Skin epidermis (tissue), 12 donors: Measurements from ENCODE around the gene DRP2.
"Not testable (repeated sequence)": the region's sequence is repeated elsewhere in the genome, so short reads cannot be mapped to it uniquely, and the experiment has no call there.

Experiments
- H3K27ac ChIP-seq, 21 experiments: fragments of 200-600 bp; sonication (generic) in 11 of 21; one replicate each; pipeline ENCODE4 v1.5.0; 2020; ENCODE audit warnings: mild to moderate bottlenecking in 3 of 21, inconsistent platforms in 2 of 21, moderate library complexity in 2 of 21
- H3K4me3 ChIP-seq, 7 experiments: fragments of 200-600 bp; sonication (generic) in 2 of 7; one replicate each; pipeline ENCODE4 v1.5.0; 2020; ENCODE audit warnings: inconsistent platforms in 2 of 7, mild to moderate bottlenecking in 2 of 7, moderate library complexity in 1 of 7

DRP2 gene, protein sequence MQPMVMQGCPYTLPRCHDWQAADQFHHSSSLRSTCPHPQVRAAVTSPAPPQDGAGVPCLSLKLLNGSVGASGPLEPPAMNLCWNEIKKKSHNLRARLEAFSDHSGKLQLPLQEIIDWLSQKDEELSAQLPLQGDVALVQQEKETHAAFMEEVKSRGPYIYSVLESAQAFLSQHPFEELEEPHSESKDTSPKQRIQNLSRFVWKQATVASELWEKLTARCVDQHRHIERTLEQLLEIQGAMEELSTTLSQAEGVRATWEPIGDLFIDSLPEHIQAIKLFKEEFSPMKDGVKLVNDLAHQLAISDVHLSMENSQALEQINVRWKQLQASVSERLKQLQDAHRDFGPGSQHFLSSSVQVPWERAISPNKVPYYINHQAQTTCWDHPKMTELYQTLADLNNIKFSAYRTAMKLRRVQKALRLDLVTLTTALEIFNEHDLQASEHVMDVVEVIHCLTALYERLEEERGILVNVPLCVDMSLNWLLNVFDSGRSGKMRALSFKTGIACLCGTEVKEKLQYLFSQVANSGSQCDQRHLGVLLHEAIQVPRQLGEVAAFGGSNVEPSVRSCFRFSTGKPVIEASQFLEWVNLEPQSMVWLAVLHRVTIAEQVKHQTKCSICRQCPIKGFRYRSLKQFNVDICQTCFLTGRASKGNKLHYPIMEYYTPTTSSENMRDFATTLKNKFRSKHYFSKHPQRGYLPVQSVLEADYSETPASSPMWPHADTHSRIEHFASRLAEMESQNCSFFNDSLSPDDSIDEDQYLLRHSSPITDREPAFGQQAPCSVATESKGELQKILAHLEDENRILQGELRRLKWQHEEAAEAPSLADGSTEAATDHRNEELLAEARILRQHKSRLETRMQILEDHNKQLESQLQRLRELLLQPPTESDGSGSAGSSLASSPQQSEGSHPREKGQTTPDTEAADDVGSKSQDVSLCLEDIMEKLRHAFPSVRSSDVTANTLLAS

DNA sequence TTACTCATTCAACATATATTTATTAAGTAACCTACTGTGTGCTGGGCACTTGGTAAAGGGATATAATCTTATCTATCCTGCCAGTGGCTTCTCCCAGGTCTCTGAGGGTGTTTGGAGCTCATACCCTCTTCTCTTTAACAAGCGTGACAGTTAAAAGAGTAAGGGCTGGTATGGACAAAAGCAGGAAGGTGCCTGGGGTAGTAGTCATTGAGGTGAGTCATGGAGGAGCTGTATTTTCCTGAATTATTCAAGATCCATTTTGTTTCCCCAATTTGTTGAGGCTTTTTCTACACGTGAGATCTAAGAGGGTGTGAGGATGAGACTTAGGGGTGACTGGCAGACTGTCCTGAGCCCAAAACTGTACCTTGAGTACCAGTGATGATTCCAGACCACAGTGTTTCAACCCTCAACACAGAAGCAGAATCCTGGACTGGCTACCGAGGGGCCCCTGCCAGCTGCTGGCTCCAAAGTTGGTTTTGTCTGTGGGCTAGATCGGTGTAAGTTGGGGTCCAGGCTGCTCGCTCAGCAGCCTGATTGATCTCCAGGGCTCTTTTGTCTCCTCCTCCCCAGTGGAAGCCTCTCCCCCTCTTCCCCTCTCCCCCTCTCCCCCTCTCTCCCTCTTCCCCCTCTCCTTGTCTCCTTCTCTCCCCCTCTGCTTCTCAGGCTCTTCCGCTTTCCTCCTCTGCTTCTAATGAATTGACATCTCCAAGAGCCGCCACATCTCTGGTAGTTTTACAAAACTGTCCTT is at the start of gene DRP2:
Gene DRP2, plus strand, starts transcription at position 671 of the 748 bp plus-strand sequence. CDS start 11,862 bp downstream, outside the sequence.
- H3K27ac ChIP-seq = no peak within 1 kb of the TSS
- no peak within 1 kb of the TSS for H3K4me3 ChIP-seq

DNA sequence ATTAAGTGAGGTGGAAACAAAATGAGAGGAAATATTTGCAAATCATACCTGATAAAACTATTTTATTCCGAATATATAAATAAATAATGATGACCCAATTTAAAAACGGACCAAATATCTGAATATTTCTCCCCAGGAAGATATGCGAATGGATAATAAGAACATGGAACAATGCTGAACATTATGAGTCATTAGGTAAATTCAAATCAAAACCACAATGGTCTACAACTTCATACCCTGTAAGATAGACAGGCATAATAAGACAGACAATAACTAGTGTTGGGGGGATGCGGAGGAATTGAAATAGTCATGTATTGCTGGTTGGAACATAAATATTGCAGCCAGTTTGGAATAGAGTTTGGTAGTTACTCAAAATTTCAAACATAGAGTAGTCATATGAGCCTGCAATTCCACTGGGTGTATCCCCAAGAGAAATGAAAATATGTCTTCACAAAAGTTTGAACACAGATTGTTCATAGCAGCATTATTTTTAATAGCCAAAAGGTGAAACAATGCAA is 47.6 kb upstream of the DRP2 start:
- H3K4me3 ChIP-seq = no peak overlapping the region
- no peak overlapping the region for H3K27ac ChIP-seq

DNA sequence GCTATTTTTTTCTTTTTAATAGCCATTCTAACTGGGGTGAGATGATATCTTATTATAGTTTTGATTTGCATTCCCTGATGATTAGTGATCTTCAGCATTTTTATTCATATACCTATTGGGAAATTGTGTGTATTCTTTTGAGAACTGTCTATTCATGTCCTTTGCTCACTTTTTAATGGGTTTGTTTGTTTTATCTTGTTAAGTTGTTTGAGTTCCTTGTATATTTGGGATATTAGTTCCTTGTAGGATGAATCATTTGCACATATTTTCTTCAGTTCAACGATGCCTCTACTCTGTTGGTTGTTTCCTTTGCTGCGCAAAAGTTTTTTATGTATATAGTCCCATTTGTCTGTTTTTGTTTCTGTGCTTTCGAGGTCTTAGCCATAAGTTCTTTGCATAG is 43.1 kb upstream of the DRP2 start:
- no peak overlapping the region for H3K27ac ChIP-seq

DNA sequence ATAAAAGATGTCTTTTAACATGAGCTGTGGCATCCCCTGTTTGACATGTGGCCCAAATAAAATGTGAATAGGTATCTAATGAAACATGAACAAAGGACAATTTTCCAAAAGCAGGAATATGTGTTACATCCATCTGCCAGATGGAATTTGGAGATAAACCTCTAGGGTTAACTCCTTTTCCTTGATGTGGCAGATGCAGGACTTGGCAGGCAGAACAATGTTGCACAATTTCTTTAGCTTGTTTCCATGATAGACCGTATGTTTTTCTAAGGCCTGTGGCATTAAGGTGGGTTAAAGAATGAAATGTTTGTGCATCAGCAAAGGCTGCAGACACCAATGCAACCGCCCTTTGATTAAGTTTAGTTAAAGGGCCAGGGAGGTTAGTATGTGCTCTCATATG is 34.7 kb upstream of the DRP2 start:
- not testable (repeated sequence) for H3K27ac ChIP-seq, H3K4me3 ChIP-seq

More for the DNA sequence above, 43.1 kb upstream of the DRP2 start:
- no peak overlapping the region for H3K4me3 ChIP-seq

DNA sequence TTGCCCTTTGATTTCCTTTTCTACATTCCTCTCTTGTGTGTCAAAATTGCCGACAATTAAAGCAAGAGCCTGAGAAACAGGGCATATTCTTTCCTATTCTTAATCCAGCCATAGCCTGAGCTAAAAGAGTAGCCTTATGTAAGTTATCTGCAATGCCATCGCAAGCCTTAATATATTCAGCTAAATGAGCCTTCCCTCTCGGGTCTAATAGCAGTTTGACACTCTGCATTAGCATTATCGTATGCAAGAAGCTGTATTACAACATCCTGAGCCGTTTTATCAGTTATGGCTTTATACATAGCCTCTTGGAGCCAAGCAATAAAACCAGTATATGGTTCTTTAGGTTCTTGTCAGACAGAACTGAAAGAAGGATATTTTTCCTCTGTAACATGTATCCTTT is 31.6 kb upstream of the DRP2 start:
- H3K27ac ChIP-seq, H3K4me3 ChIP-seq: not testable (repeated sequence)

DNA sequence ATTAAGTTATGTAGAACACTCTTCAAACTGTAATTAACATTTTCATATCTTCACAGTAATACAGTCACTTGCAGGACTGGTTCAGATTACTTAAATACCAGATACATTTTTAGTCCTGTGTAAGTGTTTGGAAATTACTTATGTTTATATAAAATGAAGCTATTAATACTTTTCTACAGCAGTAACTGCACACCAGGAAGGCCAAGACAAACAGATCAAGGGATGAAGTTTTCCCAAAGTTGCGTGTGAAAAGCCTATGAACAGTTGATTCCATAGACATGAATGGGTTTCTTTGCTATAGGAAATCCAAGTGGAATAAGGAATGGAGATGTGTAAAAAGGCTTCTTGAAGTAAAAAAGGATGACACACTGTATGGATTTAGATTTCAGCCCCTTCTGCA is 28.9 kb upstream of the DRP2 start:
- H3K27ac ChIP-seq = no peak overlapping the region
- no peak overlapping the region for H3K4me3 ChIP-seq

DNA sequence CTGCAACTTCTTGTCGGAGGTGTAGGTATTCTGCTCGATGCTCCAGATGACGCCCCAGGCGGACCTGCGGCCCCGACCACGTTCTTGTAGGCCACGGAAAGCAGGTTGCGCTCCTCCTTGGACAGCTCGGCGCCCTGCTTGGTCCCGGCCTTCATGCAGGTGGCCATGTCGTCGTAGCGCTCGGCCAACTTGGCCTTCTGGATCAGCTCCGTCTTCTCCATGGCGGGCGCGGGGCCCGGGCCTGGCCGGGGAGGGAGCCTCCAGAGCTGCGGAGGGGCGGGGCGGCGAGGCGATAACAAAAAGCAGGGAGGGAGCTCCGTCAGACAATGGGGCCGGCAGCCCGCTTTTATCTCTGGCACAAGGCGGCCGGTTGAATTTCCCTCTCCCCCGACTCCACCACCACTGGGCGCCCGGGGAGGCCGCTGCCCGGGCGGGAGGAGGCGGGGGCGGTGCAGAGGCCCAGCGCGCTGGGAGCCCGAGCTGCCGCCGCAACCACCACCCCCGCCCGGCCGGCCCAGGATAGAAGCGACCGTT is 28.3 kb upstream of the DRP2 start:
- Histone ChIP-seq H3K27ac (no peak overlapping the region), H3K4me3 (peak overlapping the region in 5 of 7 experiments; percentile 5 to 27 (median 15))

DNA sequence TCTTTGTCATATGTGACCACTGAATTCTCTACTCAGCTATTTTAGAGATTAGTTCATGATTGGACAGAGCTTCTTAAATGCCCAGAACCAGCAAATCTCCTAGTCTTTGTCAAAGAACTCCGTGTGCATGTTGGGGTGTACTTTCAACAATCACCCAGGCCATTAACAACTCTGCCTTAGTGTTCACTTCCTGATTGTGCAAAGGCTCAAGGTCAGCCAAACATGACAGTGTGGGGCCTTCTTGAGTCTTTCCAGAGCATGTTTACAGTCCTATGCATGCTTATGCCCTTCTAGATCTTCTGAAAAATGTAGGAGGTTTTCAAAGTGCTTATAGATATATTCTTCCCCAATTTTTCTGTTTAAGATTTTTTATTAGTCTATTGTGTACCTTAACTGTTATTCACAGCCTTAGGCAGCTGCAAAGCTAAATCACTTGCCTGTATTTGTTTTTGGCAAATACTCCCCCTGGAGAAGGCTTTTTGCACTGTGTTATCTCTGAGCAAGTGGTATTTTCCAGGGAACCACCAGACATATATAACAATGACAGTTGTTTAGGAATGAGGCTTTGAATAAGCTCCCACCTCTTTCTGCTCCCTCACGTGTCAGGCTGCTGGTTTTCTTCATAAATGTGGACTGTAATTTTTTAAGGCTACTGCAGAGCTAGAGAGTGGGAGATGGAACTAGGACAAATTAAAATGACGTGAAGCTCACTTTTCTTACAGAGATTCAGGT is 24.0 kb upstream of the DRP2 start:
- Histone ChIP-seq H3K4me3 (no peak overlapping the region), H3K27ac (no peak overlapping the region)

DNA sequence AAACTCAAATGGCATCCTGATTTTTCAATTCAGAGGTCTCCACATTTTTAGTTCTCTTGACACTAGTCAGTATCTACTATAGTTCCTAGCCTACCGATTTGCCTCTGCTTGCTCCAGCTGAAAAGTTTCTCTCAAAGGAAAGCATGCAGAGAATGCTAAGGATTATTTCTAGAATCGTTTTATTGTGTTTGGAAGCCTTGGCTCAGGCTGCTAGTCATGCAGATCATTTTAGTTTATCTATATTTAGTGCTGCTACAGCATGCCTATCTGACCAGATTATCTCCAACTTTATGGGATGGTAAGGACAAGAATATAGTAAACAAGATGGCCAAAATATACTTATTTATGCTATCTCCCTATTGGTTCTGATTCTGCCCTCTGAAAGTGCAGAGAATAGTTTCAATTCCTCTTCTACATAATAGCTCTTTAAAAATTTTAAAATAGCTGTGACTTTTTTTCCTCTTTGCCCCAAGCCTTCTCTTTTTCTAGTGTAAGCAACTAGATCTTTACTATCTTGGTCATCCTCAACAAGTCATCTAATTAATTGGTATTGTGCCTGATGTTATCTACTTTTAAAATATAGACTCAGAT is 15.7 kb upstream of the DRP2 start:
- no peak overlapping the region for H3K27ac ChIP-seq
- no peak overlapping the region for H3K4me3 ChIP-seq

DNA sequence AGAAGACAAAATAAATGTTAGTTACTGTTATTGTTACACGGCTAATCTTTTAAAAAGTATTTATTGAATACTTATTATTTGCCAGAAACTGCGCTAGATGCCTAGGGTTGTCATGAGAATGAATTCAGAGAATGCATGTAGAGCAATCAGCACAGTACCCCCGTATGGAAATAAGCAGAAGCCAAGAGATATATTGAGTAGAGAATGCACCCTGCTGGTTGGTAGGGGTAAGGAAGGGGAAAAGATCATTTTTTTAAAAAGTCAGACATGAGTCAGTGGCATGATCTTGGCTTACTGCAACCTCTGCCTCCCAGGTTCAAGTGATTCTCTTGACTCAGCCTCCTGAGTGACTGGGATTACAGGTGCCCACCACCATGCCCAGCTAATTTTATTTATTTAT is 13.1 kb upstream of the DRP2 start:
- Histone ChIP-seq H3K4me3 (no peak overlapping the region), H3K27ac (no peak overlapping the region)

DNA sequence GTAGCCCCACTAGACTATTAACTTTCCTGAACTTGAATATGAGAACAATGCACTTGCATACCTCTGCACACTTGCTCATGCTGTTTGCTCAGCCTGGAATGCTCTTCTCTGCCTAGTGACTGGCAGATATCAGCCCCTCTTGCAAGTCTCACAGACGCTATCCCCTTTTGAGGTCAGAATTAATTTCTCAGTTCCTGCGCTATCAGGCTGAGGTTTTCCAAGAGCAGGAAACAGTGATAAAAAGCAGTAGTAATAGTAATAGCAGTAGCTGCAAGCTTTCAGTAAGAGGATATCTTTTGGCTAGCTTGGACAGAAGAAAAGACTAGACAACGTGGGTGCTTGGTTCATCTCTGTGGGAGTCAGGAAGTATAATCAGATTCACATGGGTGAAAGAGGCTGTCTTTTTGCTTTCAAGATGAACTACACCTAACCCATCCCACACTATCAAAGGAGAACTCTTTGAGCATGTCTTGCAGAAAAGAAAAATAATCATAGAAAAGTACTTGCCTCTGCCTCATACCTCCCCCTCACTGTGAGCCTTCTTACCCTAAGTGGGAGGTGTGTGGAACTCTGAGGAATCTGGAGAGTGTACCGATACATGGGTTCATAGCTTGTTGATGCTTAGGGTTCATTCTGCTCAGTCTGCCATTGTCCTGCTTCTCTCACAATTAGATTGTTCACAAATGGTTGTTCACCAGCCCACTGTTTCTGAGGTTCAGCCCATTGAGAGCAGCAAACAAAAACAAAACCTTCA is 11.3 kb upstream of the DRP2 start:
- Histone ChIP-seq H3K4me3 (no peak overlapping the region), H3K27ac (no peak overlapping the region)

DNA sequence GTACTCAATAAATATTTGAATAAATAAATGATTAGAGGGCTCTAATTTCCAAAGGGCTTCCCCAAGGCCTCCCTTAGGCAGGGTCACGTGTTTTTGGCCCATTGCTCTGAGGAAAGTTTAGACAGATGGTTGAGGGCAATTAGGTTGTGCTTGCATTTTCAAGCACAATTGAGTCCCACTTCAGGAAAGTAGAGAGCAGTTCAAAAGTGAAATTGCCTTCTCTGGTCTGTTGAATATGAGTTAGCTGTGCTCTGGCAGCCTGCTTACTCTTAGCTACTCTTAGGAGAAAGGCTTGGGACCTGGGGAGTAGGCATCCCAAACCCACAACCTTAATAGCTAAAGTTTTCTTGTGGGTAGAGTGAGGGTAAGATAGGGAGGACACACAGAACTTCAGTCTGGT is 9.0 kb upstream of the DRP2 start:
- H3K27ac ChIP-seq = no peak overlapping the region
- no peak overlapping the region for H3K4me3 ChIP-seq

DNA sequence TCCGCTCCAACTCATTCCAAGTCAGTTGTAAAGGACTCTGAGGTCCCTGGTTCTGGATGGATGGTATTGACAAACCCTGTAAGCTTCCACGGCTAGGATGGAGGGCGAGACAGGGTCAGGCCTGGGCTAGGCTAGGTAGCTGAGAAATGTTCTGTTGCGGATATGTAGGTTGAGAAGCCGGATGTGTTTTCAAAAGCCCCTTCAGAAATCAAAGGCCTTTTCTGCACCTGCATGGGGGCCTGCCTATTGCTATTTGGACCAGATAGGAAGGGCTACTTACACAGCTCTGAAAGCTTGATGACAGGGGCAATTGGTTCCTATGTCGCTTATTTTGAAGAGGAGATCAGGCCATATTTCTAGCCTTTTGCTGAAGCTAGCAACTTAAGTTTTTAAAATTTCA is 1.9 kb upstream of the DRP2 start:
- Histone ChIP-seq H3K4me3 (no peak overlapping the region), H3K27ac (no peak overlapping the region)

DNA sequence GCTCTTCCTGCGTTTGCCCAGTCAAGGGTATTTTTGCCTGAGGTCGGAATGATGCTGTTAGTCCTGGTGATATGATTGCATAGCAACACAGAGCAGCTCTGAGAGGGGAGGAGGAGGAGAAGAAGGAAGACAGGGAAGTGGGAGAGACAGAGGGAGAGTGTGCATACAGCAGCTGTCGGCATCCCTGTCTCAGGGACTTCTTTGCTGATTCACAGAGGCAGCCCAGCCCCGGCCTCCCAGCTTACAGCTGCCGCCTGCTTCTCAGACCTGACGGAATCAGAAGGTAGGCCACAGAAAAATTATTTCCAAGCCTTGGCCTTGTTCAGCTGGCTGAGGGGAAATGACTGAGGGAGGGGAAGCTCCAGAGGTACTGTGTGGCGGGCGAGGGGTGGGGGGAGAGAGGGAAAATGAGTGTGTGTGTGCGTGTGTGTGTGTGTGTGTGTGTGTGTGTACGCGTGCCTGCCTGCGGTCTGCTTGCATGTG is 319 bp downstream of the DRP2 start:
- no peak overlapping the region for H3K4me3 ChIP-seq
- H3K27ac ChIP-seq = no peak overlapping the region

DNA sequence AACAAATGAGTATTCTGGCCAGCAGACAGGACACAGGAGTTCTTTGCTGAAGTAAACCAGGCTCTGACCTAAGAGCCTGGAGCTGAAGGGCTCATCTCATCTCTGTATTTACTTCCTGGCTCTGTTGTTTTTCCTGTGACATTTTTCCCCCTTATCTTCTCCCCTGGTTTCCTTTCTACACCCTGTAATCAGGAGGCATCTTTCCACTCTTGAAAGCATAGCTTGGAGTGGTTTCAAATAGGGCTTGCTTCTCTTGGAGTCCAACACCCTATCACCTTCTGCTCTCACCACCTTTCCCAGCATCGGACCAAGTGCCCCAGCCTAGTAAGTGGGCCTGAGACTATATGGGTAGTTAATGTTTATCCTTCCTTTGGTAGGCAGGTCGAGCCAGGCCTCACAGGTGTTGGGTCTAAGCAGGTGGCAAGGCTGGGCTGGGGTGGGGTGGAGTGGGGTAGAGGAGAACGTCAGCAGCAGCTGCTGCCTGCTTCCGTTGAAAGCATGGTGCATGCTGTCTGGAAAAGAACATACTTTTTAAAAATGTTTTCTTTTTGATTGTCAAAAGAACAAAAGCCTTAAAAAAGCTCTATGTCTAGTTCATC is 1.2 kb downstream of the DRP2 start:
- Histone ChIP-seq H3K27ac (no peak overlapping the region), H3K4me3 (no peak overlapping the region)

DNA sequence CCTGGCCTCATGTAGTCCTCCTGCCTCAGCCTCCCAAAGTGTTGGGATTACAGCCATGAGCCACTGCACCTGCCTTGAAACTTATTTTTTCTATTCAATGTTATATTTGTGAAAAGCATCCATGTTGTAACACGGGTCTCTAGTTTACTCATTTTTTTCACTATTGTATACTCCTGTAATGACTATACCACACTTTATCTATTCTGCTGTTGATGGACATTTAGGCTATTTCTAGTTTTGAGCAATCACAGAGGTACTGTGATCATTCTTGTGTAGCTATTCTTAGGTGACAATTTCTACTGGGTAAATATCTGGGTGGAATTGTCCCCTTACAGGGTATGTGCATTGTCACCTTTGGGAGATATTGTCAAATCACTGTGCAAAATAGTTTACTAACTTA is 3.6 kb downstream of the DRP2 start:
- Histone ChIP-seq H3K27ac (no peak overlapping the region), H3K4me3 (no peak overlapping the region)

DNA sequence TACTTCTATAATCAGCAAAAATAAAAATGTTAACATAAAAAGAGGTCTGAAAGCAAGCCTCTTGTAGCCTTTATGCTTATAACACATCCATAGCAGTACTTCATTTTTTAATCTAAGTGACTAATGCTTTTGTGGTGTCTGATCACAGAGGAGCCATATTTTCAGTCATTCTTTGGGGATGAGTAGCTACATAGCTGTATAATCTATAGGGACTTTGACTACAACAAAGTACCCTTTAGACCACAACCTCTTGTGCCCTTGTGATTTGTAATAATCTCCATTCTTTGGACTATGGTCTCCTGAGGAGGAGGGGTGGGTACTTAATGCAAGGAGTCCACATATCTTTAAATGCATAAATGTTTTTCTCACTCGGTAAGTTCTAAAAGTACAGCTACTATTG is 9.6 kb downstream of the DRP2 start:
- Histone ChIP-seq H3K4me3 (no peak overlapping the region), H3K27ac (no peak overlapping the region)
